HUES6 (cell line): ENCODE results near the gene ARL5C.
"Not testable (repeated sequence)": the region's sequence is repeated elsewhere in the genome, so short reads cannot be mapped to it uniquely, and the experiment has no call there.

Experiments used
- H3K27ac ChIP-seq: 2 replicates; pipeline ENCODE4 v1.7.0; 2013; ENCODE audit warnings: low read depth, mild to moderate bottlenecking, low read length, inconsistent platforms
- H3K27me3 ChIP-seq: 2 replicates; pipeline ENCODE4 v1.6.1; 2013; ENCODE audit warnings: low read length; ENCODE audit not compliant: control insufficient read depth, insufficient read depth
- H3K36me3 ChIP-seq: 2 replicates; pipeline ENCODE4 v1.6.1; 2013; ENCODE audit warnings: low read length; ENCODE audit not compliant: control insufficient read depth, insufficient read depth
- H3K4me1 ChIP-seq: 2 replicates; pipeline ENCODE4 v1.6.1; 2013; ENCODE audit warnings: low read length; ENCODE audit not compliant: control insufficient read depth, insufficient read depth
- H3K4me3 ChIP-seq: 2 replicates; pipeline ENCODE4 v1.5.1; 2013; ENCODE audit warnings: low read depth, low read length
- H3K9ac ChIP-seq: one replicate; pipeline ENCODE4 v1.6.1; 2013; ENCODE audit warnings: mild to moderate bottlenecking, low read length
- H3K9me3 ChIP-seq: 2 replicates; pipeline ENCODE4 v1.6.1; 2013; ENCODE audit warnings: low read depth, low read length; ENCODE audit not compliant: control insufficient read depth, insufficient read depth

Gene ARL5C

GRCh38 chr17:39139561-39139960, 26.4 kb downstream of the ARL5C start:
- Histone ChIP-seq H3K4me3 (no peak overlapping the region), H3K9ac (no peak overlapping the region), H3K4me1 (no peaks in the 10 kb centered on the region), H3K27ac (no peak overlapping the region), H3K27me3 (no peaks in the 10 kb centered on the region), H3K9me3 (peaks cover 3% of the 10 kb centered on the region; the same call in 1 of the 2 replicates), H3K36me3 (no peaks in the 10 kb centered on the region)

DNA sequence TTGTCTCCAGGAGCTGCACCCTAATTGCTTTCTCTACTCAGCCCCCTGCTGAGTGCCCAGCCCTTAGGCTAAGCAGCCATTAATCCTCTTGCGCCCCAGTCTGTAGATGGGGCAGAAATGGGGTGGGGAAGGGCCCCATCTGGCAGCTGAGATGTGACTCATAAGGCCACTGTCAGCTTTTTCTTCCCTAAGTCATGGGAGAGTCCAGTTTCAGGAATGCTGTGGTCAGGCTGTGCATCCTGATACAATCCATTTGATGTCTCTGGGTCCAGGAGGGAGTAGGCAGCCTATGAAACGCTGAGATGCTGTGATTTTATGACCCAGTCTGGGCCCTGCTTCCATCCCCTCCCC, 26.8 kb downstream of the ARL5C start:
- no peak overlapping the region for H3K27ac ChIP-seq
- H3K9me3 ChIP-seq = peaks cover 3% of the 10 kb centered on the region; the same call in 1 of the 2 replicates

DNA sequence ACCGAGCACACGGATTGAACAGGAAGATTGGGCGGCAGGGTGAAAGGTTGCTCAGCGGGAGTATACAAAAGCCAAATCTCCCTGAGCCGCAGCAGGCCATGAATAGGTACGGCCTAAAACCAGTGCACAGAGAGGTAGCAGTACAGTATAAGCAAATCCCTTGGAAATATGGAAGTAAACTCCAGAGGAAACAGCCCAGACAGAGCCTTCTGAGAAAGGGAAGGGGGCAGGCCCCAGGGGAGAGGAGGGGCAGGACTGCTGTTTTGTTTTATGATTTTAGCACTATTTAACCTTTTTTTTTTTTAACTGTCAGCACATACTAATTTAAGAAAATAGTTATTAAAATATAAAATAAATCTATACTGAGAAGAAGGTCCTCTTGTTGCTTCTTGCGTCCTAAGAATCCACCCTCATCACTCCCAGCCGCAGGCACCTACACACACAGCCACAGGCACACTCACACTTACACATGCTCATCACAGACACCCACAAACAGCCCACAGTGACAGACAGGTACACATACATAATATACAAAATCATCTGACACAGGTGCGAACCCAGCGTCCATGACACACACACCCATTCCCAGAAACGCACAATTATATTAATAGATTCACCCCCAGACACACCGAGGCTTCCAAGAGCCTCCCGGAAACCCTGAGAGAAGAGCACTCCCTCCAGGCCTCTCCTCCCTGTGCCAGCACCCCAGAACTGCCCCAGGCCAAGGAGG, 27.4 kb downstream of the ARL5C start:
- no peaks in the 10 kb centered on the region for H3K36me3 ChIP-seq
- no peak overlapping the region for H3K4me3 ChIP-seq
- H3K4me1 ChIP-seq = no peaks in the 10 kb centered on the region
- H3K27ac ChIP-seq = no peak overlapping the region
- H3K9me3 ChIP-seq = peaks cover 3% of the 10 kb centered on the region; the same call in 1 of the 2 replicates
- no peaks in the 10 kb centered on the region for H3K27me3 ChIP-seq
- H3K9ac ChIP-seq = no peak overlapping the region

More for the DNA sequence above, 26.8 kb downstream of the ARL5C start:
- no peaks in the 10 kb centered on the region for H3K36me3 ChIP-seq
- H3K27me3 ChIP-seq = no peaks in the 10 kb centered on the region
- no peak overlapping the region for H3K4me3 ChIP-seq
- H3K4me1 ChIP-seq = no peaks in the 10 kb centered on the region
- H3K9ac ChIP-seq = no peak overlapping the region

GRCh38 chr17:39134878-39135277, 31.1 kb downstream of the ARL5C start:
- Histone ChIP-seq H3K27me3 (no peaks in the 10 kb centered on the region), H3K4me1 (peaks cover 6% of the 10 kb centered on the region; the same call in 1 of the 2 replicates), H3K4me3 (no peak overlapping the region), H3K9me3 (no peaks in the 10 kb centered on the region), H3K9ac (no peak overlapping the region), H3K36me3 (no peaks in the 10 kb centered on the region), H3K27ac (no peak overlapping the region)

GRCh38 chr17:39132192-39132610, 33.8 kb downstream of the ARL5C start:
- H3K27me3 ChIP-seq = no peaks in the 10 kb centered on the region
- no peak overlapping the region for H3K27ac ChIP-seq
- H3K36me3 ChIP-seq = no peaks in the 10 kb centered on the region
- H3K9me3 ChIP-seq = no peaks in the 10 kb centered on the region
- H3K4me3 ChIP-seq = no peak overlapping the region
- peaks cover 6% of the 10 kb centered on the region; the same call in 1 of the 2 replicates for H3K4me1 ChIP-seq
- no peak overlapping the region for H3K9ac ChIP-seq

GRCh38 chr17:39131616-39132015, 34.3 kb downstream of the ARL5C start:
- Histone ChIP-seq H3K9ac (peak overlapping the region; percentile 20), H3K9me3 (no peaks in the 10 kb centered on the region), H3K4me1 (peaks cover 6% of the 10 kb centered on the region; the same call in 1 of the 2 replicates), H3K36me3 (no peaks in the 10 kb centered on the region), H3K27ac (no peak overlapping the region), H3K27me3 (no peaks in the 10 kb centered on the region), H3K4me3 (no peak overlapping the region)

DNA sequence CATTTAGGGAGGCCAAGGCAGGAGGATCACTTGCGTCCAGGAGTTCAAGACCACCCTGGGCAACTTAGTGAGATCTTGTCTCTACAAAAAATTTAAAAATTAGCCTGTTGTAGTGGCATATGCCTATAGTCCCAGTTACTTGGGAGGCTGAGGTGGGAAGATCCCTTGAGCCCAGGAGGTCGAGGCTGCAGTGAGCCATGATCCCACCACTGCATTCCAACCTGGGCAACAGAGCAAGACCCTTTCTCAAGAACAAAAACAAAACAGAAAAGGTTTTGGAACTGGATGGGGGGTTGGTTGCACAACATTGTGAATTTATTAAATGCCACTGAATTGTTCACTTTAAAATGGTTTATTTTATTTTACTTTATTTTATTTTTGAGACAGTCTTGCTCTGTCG, 35.8 kb downstream of the ARL5C start:
- Histone ChIP-seq H3K27me3 (no peaks in the 10 kb centered on the region), H3K9ac (no peak overlapping the region), H3K9me3 (no peaks in the 10 kb centered on the region), H3K36me3 (no peaks in the 10 kb centered on the region), H3K4me1 (peaks cover 6% of the 10 kb centered on the region; the same call in 1 of the 2 replicates), H3K27ac (no peak overlapping the region), H3K4me3 (no peak overlapping the region)

DNA sequence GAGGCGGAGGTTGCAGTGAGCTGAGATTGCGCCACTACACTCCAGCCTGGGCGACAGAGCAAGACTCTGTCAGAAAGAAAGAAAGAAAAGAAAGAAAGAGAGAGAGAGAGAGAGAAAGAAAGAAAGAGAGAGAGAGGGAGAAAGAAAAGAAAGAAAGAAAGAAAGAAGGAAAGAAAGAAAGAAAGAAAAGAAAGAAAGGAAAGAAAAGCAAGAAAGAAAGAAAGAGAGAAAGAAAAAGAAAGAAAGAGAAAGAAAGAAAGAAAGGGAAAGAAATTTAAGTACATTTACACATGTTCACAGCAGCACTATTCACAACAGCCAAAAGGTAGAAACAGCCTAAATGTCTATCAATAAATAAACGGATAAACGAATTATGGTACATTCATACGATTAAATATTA, 36.4 kb downstream of the ARL5C start:
- H3K9me3 ChIP-seq, H3K27me3 ChIP-seq, H3K4me3 ChIP-seq, H3K9ac ChIP-seq, H3K4me1 ChIP-seq, H3K36me3 ChIP-seq, H3K27ac ChIP-seq: not testable (repeated sequence)

DNA sequence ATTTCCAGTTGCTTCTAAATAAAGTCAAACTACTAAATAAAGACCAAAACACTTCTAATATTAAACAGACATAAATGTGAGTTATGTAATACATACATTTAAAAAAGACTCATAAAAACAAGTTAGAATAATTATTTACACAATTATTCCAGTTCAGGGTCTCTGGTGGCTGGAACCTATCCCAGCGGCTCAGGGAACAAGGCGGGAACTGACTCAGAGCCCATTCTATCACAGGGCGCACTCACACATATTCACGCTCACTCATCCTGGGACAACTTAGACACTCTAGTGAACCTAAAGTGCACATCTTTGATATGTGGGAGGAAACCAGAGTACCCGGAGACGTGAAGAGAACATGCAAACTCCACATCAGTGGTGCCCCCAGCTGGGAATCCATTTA, 39.5 kb downstream of the ARL5C start:
- no peak overlapping the region for H3K9ac ChIP-seq
- H3K9me3 ChIP-seq = no peaks in the 10 kb centered on the region
- H3K27me3 ChIP-seq = no peaks in the 10 kb centered on the region
- H3K4me1 ChIP-seq = peaks cover 3% of the 10 kb centered on the region; the same call in 1 of the 2 replicates
- no peak overlapping the region for H3K4me3 ChIP-seq
- H3K27ac ChIP-seq = no peak overlapping the region
- H3K36me3 ChIP-seq = no peaks in the 10 kb centered on the region

GRCh38 chr17:39125143-39125875, 40.7 kb downstream of the ARL5C start:
- H3K4me3 ChIP-seq = no peak overlapping the region
- H3K9me3 ChIP-seq = no peaks in the 10 kb centered on the region
- no peak overlapping the region for H3K9ac ChIP-seq
- no peak overlapping the region for H3K27ac ChIP-seq
- no peaks in the 10 kb centered on the region for H3K36me3 ChIP-seq
- peaks cover 3% of the 10 kb centered on the region; the same call in 1 of the 2 replicates for H3K4me1 ChIP-seq
- no peaks in the 10 kb centered on the region for H3K27me3 ChIP-seq

GRCh38 chr17:39123627-39124026, 42.3 kb downstream of the ARL5C start:
- Histone ChIP-seq H3K9me3 (no peaks in the 10 kb centered on the region), H3K27ac (no peak overlapping the region), H3K4me1 (peaks cover 3% of the 10 kb centered on the region; the same call in 1 of the 2 replicates), H3K4me3 (no peak overlapping the region), H3K9ac (no peak overlapping the region), H3K27me3 (no peaks in the 10 kb centered on the region), H3K36me3 (no peaks in the 10 kb centered on the region)
